GM18508 (cell line): ENCODE data around the gene ERN1.
"Not testable (repeated sequence)": the region's sequence is repeated elsewhere in the genome, so short reads cannot be mapped to it uniquely, and the experiment has no call there.

Experiments
- ATAC-seq: cut with Tn5 transposase; IDR thresholded peaks from one replicate; pipeline ENCODE4 v1.9.1; 2021; ENCODE audit warnings: moderate number of reproducible peaks; ENCODE audit not compliant: insufficient read depth, unreplicated experiment

Gene ERN1

GRCh38 chr17:64009571-64010402 is 120.2 kb downstream of the ERN1 start:
- ATAC-seq: no peak

- ATAC-seq: no peak
Measured at GRCh38 chr17:64008830-64009229, 121.1 kb downstream of the ERN1 start.

GRCh38 chr17:64008346-64008745 is 121.6 kb downstream of the ERN1 start:
- ATAC-seq: no peak

- ATAC-seq: no peak
Measured at GRCh38 chr17:64007838-64008282, 122.1 kb downstream of the ERN1 start.

- ATAC-seq: not testable (repeated sequence)
Measured at GRCh38 chr17:64007089-64007837, 122.7 kb downstream of the ERN1 start.

- no peak for ATAC-seq
Measured at GRCh38 chr17:64006361-64007088, 123.4 kb downstream of the ERN1 start.

- ATAC-seq: no peak
Measured at GRCh38 chr17:64005734-64006167, 124.2 kb downstream of the ERN1 start.

- no peak for ATAC-seq
Measured at GRCh38 chr17:64004903-64005733, 124.8 kb downstream of the ERN1 start.

- ATAC-seq: no peak
Measured at GRCh38 chr17:64004218-64004770, 125.7 kb downstream of the ERN1 start.

GRCh38 chr17:64003526-64004121 is 126.3 kb downstream of the ERN1 start:
- ATAC-seq: no peak

GRCh38 chr17:64002658-64003525 is 127.1 kb downstream of the ERN1 start:
- no peak for ATAC-seq

GRCh38 chr17:64001763-64002529 is 128.0 kb downstream of the ERN1 start:
- no peak for ATAC-seq

GRCh38 chr17:64001091-64001579 is 128.8 kb downstream of the ERN1 start:
- ATAC-seq: no peak

- ATAC-seq: no peak
Measured at GRCh38 chr17:63999680-64000531, 130.0 kb downstream of the ERN1 start.

- ATAC-seq: no peak
Measured at GRCh38 chr17:63998721-63999679, 130.9 kb downstream of the ERN1 start.
